NCI-H2171 treated with DMSO at 0.1 percent for 48 hours (cell line): Measurements from ENCODE around the gene CLP1.
A peak's percentile ranks its signal among the peaks of the same experiment; 100 is the strongest.
"Not testable (repeated sequence)": the region's sequence is repeated elsewhere in the genome, so short reads cannot be mapped to it uniquely, and the experiment has no call there.

ENCODE experiments used
- DNase-seq: peaks from one replicate; lab custom pipeline; 2025; lab: John Stamatoyannopoulos, UW

CLP1 gene

DNA sequence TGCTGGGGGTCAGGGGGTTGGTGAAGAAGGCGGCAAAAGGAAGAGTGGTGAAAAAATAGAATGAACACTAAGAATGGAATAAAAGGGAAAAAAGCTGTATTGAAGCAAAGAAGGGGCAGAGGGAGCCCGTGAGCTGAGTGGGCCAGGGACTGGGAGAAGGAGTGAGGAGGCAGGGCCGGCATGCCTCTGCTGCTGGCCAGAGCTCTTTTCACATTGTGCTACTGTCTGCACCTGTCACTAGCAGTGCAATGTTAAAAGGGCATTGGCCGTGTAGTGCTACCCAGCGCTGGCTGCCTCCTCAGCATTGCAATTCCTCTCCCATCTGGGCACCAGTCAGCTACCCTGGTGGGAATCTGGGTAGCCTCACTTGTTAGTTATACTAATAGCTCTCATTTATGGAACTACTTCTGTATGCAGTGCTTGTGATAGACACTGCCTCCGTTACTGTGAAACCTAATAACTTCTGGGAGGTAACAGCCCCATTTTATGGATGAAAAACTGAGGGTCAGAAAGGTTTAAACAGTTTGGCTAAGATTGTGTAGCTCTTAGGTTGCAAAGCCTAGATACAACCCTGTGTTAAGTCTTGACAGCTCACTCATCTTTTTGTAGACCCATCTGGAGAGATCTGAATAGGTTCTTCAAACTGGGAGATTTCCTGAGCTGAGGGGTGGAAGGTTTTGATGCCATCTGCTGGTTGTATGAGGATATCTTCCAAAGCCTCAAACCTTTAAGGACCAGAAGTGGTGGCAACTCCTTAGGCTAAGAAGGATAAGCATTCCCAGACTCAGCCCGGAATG is 16.4 kb upstream of the CLP1 start:
- peak; percentile 50 for DNase-seq

DNA sequence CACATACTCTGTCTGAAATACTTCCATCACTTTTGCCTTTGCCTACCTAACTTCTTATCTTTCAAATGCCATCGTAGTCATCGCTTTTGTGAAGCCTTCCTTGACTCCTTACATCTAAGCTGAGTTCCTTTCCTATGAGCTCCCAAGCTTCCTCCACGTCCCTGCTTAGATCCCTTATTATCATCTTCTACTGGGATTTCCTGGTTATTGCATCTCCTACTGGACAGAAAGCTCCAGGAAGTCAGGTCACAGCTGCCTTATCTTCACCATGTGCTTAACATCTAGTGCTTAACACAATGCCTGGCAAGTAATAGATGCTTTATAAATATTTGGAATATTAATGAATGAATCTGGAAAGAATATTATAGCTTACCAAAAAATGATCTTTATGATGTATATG is 13.8 kb upstream of the CLP1 start:
- no peak for DNase-seq

DNA sequence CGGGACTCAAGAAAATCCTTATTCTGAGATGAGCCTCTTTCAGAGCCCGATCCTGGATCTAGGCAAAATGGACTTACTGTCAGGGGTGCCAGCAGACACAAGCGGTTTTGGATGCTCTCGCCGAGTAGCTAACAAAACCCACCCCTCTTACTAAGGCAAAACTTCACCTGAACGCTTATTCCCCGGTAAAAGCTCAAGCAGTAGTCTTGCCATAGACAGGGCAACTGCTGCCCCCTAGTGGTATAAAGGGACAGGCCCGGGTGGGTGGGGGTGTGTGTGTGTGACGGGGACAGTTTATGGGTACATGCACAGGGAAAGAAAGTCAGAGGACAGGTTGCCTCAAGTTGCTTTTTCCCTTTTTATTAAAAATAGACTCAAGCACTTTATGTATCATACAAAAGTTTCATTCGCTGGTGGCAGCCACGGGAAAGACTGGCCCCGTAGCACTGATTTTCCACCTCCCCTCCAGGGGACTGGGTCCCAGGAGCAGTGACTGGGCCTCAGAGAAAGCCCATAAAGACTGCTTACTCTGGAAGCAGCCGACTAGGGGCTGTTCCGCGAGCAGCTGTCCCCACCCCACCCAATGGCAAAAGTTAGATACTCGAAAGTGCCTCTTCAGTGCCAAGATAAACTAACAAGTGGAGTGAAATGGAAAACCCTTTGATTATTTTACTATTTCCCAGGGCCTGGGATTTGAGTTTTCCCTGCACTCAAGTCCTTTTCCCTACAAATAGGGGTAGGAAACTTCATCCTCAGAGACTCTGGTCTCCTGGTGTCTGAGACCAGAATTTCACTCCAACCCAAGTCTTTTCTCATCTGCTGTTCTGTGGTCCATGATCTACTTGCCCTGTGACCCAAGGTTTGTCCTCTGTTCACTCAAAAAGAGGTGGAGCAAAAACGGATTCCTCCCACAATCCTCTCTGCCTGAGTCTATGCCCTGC is 12.5 kb upstream of the CLP1 start:
- DNase-seq: peak; percentile 71

DNA sequence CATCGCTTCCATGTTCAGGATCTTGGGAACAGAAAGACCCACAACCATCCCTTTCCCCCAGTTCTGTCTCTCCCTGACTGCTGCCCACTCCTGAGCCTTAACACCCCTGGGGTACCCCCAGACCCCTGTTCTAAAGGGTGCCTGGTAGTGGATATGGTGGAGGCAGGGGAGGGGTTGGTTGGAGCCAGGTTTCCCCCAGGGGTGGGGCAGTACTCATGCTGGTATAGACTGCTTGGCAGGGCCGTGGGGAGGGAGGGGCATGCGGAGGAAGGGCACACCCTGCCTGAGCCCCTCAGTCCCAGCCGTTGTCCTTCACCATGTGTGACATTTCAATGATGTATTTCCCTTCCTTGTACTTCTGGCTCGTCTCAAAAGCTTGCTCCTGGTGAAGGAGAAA is 11.9 kb upstream of the CLP1 start:
- no peak for DNase-seq

DNA sequence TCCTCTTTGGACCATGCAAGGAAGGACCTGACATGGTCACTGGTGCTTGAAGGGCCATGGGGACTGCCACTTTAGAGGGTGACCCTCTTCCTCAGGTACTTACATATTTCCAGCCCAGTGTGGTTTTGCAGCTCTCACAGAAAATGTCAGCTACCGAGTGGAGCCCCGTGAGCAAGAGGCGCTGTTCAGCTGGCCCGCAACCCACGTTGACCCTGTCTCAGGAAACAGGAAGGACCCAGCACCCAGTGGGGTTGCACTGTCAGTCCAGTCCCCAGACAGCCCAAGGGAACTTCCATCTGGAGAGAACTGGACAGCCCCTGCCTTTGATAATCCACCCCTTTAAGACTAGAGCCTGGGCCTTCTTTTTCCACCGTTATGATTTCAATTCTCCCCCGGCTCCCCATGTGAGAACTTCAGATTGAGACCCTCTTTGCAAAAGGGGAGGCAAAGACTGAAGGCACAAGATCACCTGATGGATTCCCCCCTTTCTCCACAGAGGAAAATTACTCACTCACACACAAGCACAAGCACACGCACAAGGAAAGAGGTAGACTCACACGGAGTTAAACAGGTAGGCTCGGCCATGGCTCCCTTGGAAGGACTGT is 11.3 kb upstream of the CLP1 start:
- DNase-seq: no peak

DNA sequence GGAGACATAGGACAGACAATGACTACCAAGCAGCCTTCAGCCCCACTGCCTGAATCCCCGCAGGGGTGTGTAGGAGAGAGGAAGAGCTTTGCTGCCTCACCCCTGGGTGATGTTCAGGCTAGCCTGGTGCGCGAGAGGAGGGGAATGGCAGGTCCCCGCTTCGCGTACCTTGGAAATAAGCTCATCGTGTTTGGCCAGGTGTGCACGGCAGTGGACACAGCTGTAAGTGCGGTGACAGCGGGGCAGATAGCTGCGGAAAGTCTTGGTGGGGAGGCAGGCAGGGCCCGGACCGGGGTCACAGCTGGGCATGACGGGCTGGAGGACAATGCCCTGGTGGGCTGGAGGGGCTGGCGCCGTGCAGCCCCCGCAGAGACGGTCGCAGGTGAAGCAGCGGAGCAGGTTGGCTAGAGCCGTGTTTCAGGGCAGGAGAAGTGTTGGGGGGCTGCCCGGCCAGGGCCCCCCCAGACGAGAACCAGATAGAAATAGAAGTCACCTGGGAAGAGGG is 10.7 kb upstream of the CLP1 start:
- DNase-seq: peak; percentile 22

DNA sequence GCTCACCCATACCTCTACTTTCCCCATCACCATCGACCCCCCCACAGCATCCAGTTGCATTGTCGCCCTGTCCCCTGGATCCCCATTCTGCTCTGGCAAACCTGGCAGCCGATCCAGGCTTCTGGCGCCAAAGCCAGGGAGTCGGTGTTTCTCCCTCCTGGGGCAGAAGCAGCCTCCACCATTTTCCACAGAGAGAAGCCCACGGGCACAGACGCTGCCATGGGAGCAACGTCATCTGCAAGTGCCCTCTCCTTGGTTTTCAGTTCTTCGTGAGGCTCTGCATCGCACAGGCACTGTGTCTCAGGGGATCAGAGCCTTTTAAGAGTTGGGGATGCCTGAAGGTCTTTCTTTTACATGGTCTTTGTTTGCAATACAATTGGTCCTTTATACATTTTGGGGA is 10.2 kb upstream of the CLP1 start:
- DNase-seq: peak; percentile 31

DNA sequence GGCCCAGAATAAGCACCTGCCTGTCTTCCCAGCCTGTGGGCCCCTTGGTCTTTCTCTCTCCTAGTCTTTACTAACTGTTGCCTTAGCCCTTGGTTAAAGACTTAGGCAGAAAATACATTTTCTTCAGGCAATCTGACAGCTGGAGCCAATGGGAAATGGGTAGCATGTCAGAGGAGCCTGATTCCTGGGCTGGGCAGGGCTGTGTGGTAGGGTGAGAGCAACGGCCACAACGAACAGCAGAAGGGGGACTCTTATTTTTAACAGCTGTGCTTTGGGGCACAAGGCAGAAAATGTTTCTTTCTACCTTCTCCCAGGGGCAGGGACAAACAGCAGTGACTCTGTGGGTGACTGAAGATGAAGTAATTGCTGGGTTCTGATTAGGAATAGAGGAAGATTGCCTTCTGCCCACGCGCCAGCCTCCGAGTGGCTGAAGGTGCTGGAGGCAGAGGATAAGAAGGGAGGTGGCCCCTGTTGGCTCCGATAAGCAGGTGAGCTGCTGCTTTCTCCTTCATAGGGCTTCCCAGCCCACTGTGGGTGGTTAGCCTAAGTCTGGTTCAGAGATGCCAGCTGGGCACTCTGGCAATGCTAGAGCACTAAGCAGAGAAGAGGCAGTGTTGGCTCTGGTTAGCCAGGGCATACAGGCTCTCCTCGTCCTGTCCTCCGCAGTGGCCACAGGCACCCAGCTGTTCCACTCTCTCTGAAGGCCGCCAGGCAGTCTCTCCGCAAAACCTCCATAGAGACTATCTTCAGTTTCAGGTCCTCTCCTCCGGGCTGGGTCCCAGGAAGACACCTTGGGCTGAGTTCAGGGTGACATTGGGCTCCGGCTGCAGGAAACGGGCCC is 9.4 kb upstream of the CLP1 start:
- DNase-seq: peak; percentile 31

DNA sequence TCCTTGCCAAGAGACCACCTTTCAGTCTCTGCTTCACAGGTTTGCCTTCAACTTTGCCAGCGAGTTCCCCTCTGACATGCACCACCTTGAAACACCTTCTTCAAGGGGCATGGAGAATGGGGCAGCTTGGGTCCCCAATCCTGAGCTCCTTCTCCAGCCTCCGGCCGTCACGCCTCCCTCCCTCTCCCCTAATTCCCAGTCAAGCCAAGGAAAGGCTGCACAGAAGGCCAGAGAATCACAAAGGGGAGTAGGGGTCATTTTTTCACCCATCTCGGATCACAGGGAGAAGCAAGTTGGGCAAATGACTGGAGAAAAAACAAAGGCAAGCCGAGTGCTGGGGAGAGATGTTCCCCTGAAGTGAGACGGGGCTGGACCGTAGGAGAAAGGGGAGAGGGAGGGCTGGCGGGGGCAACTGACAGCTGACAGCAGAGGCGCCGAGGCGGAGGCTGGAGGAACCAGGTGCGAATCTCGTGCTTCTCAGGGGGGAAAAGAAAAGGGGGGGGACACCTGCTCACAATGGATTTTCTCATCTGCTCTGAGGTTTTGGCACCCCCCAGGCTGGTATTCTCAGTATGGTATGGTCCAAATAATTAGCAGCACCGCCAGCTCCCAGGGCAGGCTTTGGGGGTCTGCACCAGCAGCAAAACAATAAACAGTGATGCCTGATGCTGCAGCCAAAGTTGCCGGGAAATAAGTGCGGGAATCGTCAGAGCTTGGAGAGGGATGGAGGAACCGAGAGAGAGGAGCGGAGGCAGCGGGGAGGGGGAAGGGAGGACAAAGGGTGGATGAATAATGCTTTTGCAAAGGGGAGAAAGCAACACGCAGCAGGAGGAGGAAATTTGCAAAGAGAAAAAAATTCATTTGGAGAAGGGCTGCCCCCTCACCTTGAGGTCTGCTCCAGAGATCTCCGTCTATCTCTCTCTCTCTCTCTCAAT is 8.5 kb upstream of the CLP1 start:
- DNase-seq: peak; percentile 9

DNA sequence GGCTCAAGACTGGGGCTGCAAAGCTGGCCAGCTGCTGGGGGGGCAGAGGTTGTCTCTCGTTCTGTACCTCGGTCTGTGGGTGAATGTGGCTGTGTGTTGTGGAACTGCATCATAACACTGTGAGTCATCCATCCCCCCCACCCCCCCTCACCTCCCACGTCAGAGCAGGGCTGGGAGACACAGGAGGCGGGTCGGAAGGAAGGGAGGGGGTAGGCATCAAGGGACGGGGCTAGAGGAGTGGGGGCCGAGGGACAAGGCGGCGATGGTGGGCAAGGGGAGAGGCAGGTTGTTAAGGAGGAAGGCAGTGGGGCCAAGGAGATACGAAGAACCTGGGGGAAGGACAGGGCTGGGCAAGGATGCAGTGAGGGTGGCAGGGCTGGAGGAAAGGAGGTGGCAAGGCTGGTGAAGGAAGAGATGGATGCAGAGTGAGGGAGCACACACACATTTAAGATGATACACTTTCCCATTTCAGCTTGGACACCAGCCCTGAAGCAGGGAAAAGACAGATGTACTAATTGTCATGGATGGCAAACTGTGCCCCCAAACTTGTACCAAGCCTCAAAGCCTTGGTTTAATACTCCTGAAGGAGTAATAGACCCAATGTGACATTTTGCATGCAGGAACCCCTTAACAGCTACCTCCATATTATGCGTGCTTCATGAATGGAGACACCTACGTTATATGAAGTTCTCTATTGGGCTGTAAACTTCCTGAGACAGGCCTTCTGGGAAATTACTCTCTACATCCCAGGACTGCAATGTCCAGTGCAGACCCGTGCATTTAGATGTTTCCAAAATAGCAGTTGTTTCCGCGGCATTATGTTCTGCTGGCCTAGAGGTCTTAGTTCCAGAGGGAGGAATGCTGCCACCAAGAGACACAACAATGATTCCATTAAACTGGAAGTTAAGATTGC is 7.5 kb upstream of the CLP1 start, which contains the start of gene YPEL4:
TSS of gene YPEL4 (minus strand) at position 87 of the 913 bp plus-strand sequence. CDS start 2,805 bp downstream, outside the sequence.
- peak; percentile 13 for DNase-seq

DNA sequence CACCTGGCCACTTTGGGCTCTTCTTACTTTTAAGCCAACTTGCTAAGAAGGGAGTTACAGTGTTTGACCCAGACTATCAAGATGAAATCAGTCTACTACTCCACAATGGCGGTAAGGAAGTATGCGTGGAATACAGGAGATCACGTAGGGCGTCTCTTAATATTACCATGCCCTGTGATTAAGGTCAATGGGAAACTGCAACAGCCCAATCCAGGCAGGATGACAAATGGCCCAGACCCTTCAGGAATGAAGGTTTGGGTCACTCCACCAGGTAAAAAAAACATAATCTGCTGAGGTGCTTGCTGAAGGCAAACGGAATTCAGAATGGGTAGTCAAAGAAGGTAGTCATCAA is 6.8 kb upstream of the CLP1 start:
- DNase-seq: no peak

DNA sequence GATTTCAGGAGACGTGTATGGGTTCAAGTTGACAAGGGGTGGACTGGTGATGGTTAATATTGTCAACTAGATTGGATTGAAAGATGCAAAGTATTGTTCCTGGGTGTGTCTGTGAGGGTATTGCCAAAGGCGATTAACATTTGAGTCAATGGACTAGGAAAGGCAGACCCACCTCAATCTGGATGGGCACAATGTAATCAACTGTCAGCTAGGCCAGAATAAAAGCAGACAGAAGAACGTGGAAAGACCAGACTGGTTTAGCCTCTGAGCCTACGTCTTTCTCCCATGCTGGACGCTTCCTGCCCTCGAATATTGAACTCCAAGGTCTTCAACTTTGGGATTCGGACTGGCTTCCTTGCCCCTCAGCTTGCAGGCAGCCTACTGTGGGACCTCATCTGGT is 6.2 kb upstream of the CLP1 start:
- DNase-seq: no peak

DNA sequence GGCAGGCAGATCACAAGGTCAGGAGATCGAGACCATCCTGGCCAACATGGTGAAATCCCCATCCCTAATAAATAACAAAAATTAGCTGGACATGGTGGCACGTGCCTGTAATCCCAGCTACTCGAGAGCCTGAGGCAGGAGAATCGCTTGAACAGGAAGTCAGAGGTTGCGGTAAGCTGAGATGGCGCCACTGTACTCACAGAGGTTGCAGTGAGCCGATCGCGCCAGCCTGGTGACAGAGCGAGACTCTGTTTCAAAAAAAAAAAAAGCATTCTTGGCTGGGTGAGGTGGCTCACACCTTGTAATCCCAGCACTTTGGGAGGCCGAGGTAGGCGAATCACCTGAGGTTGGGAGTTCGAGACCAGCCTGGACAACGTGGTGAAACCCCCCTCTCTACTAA is 5.3 kb upstream of the CLP1 start:
- DNase-seq: not testable (repeated sequence)

DNA sequence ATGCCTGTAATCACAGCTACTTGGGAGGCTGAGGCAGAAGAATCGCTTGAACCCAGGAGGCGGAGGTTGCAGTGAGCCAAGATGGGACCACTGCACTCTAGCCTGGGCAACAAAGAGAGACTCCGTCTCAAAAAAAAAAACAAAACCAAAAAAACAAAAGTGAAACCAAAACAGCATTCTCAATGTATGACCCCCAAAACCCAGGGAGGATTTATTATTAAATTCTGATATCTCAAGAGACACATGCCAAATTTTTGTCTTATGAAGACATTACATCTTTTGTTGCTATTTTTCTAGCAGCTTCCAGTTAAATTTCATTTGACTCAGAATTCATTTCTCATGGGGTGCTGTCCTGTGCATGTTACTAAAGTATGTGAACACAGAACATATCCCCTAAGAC is 4.9 kb upstream of the CLP1 start:
- DNase-seq: no peak

DNA sequence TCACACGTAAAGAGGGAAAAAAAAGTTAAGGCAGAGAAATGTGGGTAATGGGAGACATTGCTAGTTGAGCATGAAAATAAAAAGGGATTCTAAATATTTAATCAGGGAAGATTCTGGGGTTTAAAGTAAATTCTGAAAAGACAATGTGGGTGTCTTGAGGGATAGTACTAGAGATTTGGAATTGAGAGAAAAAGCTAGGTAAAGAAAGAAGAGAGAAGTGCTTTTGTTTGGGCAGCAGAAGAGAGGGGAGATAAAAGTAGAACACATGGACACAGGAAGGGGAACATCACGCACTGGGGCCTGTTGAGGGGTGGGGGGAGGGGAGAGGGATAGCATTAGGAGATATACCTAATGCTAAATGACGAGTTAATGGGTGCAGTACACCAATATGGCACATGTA is 4.4 kb upstream of the CLP1 start:
- DNase-seq: no peak

DNA sequence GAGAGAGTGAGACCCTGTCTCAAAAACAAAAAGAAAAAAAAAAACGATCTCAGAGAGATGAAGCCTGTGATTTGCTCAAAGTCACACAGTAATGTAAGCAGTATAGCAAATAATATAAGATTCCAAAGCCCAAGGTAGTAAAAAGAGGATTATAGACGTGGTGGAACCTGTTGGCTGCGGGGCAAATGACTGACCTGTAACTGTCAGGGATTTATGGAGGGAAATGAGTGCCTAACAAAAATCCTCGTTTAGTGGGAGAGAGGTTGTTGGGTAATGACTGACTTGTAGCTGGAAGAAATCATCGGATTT is 723 bp upstream of the CLP1 start:
- DNase-seq: no peak

DNA sequence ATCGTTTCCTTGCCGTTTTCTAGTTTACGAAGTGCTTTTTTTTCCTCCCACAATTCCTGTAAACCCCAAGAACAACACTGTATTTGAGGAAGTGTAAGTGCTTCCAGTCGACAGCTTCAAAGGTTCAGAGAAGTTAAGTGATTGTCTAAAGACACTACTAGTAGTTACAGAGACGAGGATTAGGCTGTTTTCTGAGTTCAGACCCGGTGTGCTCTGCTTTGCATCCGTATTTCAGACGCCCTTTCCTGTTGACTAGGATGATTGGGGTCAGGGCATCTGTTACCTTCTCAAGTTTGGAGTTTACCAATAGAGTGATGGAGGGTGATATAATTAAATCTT is 430 bp downstream of the CLP1 start:
- no peak for DNase-seq

DNA sequence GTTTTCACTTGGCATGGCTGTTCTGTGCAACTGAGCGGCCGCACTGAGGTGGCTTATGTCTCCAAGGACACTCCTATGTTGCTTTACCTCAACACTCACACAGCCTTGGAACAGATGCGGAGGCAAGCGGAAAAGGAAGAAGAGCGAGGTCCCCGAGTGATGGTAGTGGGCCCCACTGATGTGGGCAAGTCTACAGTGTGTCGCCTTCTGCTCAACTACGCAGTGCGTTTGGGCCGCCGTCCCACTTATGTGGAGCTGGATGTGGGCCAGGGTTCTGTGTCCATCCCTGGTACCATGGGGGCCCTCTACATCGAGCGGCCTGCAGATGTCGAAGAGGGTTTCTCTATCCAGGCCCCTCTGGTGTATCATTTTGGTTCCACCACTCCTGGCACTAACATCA is 2.1 kb downstream of the CLP1 start:
- DNase-seq: no peak

DNA sequence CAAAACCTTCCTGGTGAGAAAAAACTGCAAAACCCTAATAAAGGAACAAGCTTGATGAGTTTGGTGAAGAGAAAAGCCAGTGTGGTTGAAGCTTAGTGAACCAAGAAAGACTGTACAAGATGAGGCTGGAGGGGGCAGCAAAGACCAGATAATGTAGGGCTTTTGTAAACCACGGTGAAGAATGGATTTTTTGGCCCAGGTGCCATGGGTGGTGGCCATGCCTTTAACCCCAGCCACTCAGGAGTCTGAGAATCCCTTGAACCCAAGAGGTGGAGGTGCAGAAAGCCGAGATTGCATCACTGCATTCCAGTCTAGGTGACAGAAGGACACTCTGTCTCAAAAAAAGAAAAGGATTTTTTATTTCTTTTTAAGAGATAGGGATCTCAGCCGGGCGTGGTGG is 5.3 kb downstream of the CLP1 start:
- DNase-seq: no peak

DNA sequence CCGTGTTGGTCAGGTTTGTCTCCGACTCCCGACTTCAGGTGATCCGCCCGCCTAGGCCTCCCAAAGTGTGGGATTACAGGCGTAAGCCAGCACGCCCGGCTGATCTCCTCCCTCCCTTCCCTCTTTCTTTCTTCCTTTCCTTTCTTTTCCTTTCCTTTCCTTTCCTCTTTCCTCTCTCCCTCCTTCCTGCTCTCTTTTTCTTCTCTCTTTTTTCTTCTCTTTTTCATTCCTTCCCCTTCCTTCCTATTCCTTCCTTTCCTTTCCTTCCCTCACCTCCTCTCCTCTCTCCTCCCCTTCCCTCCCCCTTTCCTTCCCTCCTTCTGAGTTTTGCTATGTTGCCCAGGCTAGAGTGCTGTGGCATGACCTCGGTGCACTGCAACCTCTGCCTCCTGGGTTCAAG is 6.4 kb downstream of the CLP1 start:
- DNase-seq: no peak
